ENCODE results near the gene MMADHC. TPM values are rescaled to one million over a fixed set of nuclear protein-coding genes. Genes with fewer than 3 reads are reported as not detected.
"Not testable (repeated sequence)": the region's sequence is repeated elsewhere in the genome, so short reads cannot be mapped to it uniquely, and the experiment has no call there.

The MMADHC gene
- total and polyA plus RNA-seq, 8 donors, result 34.1 to 129 (median 70.5) TPM

- Histone ChIP-seq H3K36me3 (peaks cover 16 to 74% (median 68%) of the 10 kb centered on the region in 4 donors), H3K27me3 (no peaks in the 10 kb centered on the region), H3K4me1 (peaks cover 0 to 21% (median 8%) of the 10 kb centered on the region in 4 donors), H3K27ac (no peak overlapping the region), H3K4me3 (no peak overlapping the region), H3K9me3 (no peaks in the 10 kb centered on the region)
- no peak for DNase-seq
- WGBS, 5 donors, result 88 to 96% (median 92%) methylated on average over 3 of the region's 3 CpGs
- TF ChIP-seq CTCF (IDR thresholded peaks at IDR 0.05) (no peak), POLR2A (IDR thresholded peaks at IDR 0.05) (no peak), POLR2AphosphoS5 (IDR thresholded peaks at IDR 0.05) (no peak), EP300 (IDR thresholded peaks at IDR 0.05) (no peak)
- intact Hi-C loops (cut with DNase I; ENCODE audit: low total_unique reads), result no loop called here
Measured at GRCh38 chr2:149568138-149568537, 19.4 kb downstream of the MMADHC start.

- peaks cover 0 to 27% (median 11%) of the 10 kb centered on the region in 4 donors for H3K4me1 ChIP-seq
- H3K9me3 ChIP-seq, result no peaks in the 10 kb centered on the region
- no peak overlapping the region for H3K27ac ChIP-seq
- no peak overlapping the region for H3K4me3 ChIP-seq
- 65 to 92% (median 90%) methylated on average over 2 of the region's 2 CpGs for WGBS, 5 donors
- no peaks in the 10 kb centered on the region for H3K27me3 ChIP-seq
- intact Hi-C loops (cut with DNase I; ENCODE audit: low total_unique reads), result no loop called here
- TF ChIP-seq POLR2AphosphoS5 (IDR thresholded peaks at IDR 0.05) (no peak), POLR2A (IDR thresholded peaks at IDR 0.05) (no peak), EP300 (IDR thresholded peaks at IDR 0.05) (no peak), CTCF (IDR thresholded peaks at IDR 0.05) (no peak)
- DNase-seq, result no peak
- peaks cover 13 to 59% (median 53%) of the 10 kb centered on the region in 4 donors for H3K36me3 ChIP-seq
Measured at GRCh38 chr2:149566652-149567051, 20.9 kb downstream of the MMADHC start.

GRCh38 chr2:149565625-149566024 lies 21.9 kb downstream of the MMADHC start:
- H3K4me3 ChIP-seq; H3K27ac ChIP-seq; intact Hi-C loops (cut with DNase I; ENCODE audit: low total_unique reads); H3K9me3 ChIP-seq; H3K27me3 ChIP-seq: not testable (repeated sequence)
- peaks cover 13 to 49% (median 44%) of the 10 kb centered on the region in 4 donors for H3K36me3 ChIP-seq
- peak in 1 of 2 donors; percentile 27 for DNase-seq
- 92 to 96% (median 94%) methylated on average over 9 of the region's 9 CpGs for WGBS, 5 donors
- H3K4me1 ChIP-seq, result peaks cover 0 to 36% (median 15%) of the 10 kb centered on the region in 4 donors

- intact Hi-C loops (cut with DNase I; ENCODE audit: low total_unique reads), result loop anchor here (5.0 kb wide), 1 partner anchor 543 kb away; no protein-coding TSS in a partner anchor
- Histone ChIP-seq H3K27ac (no peak overlapping the region), H3K36me3 (peaks cover 13 to 43% (median 38%) of the 10 kb centered on the region in 4 donors), H3K4me1 (peaks cover 0 to 36% (median 15%) of the 10 kb centered on the region in 4 donors), H3K4me3 (no peak overlapping the region), H3K9me3 (no peaks in the 10 kb centered on the region), H3K27me3 (no peaks in the 10 kb centered on the region)
- 39 to 69% (median 45%) methylated on average over 5 of the region's 5 CpGs for WGBS, 5 donors
- no peak for DNase-seq
- no peak for TF ChIP-seq POLR2AphosphoS5 (IDR thresholded peaks at IDR 0.05)
Measured at GRCh38 chr2:149564983-149565382, 22.6 kb downstream of the MMADHC start.

- Histone ChIP-seq H3K4me3 (no peak overlapping the region), H3K27me3 (no peaks in the 10 kb centered on the region), H3K36me3 (peaks cover 12 to 35% (median 29%) of the 10 kb centered on the region in 4 donors), H3K9me3 (no peaks in the 10 kb centered on the region), H3K27ac (no peak overlapping the region), H3K4me1 (peaks cover 0 to 36% (median 15%) of the 10 kb centered on the region in 4 donors)
- TF ChIP-seq CTCF (IDR thresholded peaks at IDR 0.05) (no peak), EP300 (IDR thresholded peaks at IDR 0.05) (no peak), POLR2A (IDR thresholded peaks at IDR 0.05) (no peak), POLR2AphosphoS5 (IDR thresholded peaks at IDR 0.05) (no peak)
- intact Hi-C loops (cut with DNase I; ENCODE audit: low total_unique reads), result loop anchor here (5.0 kb wide), 1 partner anchor 542 kb away; no protein-coding TSS in a partner anchor
- WGBS, 5 donors, result 17 to 57% (median 47%) methylated on average over 1 of the region's 1 CpG
- no peak for DNase-seq
Measured at GRCh38 chr2:149564097-149564496, 23.5 kb downstream of the MMADHC start.
